HL-60 (cell line): Measurements from ENCODE around the gene PARP12.

Experiments
- DNase-seq, 2 experiments: peaks; one replicate each; pipeline ENCODE4 v3.0.0-alpha.2; 2010 to 2020; ENCODE audit warnings: low read depth in 1 of 2, low spot score in 1 of 2
- H3K27ac ChIP-seq: fragments of 250-450 bp; sonication (Bioruptor Pico); replicated peaks from 2 replicates; pipeline ENCODE4 v1.5.1; 2020; ENCODE audit warnings: mild to moderate bottlenecking, moderate library complexity
- H3K27me3 ChIP-seq: fragments of 250-450 bp; sonication (Bioruptor Pico); 2 replicates; pipeline ENCODE4 v1.5.1; 2021; ENCODE audit warnings: mild to moderate bottlenecking, moderate library complexity; ENCODE audit not compliant: insufficient read depth, poor library complexity, severe bottlenecking
- H3K4me3 ChIP-seq: replicated peaks from 2 replicates; pipeline ENCODE4 v1.5.1; 2011; ENCODE audit warnings: mild to moderate bottlenecking, control low read depth, low read length; ENCODE audit not compliant: insufficient read depth
- GABPA ChIP-seq: IDR thresholded peaks from 2 replicates; pipeline ENCODE4 v1.6.1; 2012; ENCODE audit warnings: low read depth
- POLR2AphosphoS5 ChIP-seq: IDR thresholded peaks from 2 replicates; pipeline ENCODE4 v1.6.1; 2012; ENCODE audit warnings: low read depth
- SPI1 ChIP-seq: IDR thresholded peaks from 2 replicates; pipeline ENCODE4 v1.6.1; 2012; ENCODE audit warnings: low read depth, mild to moderate bottlenecking, borderline replicate concordance
- TF ChIP-seq, protein P1 (sequence below): IDR thresholded peaks from 2 replicates; pipeline ENCODE4 v1.6.1; 2012; ENCODE audit warnings: low read depth; ENCODE audit not compliant: insufficient replicate concordance
- TF ChIP-seq, protein P2 (sequence below): IDR thresholded peaks from one replicate; pipeline ENCODE4 v1.5.1; 2011; ENCODE audit warnings: low read length, control low read depth, inconsistent platforms; ENCODE audit not compliant: insufficient read depth

The PARP12 gene

DNA sequence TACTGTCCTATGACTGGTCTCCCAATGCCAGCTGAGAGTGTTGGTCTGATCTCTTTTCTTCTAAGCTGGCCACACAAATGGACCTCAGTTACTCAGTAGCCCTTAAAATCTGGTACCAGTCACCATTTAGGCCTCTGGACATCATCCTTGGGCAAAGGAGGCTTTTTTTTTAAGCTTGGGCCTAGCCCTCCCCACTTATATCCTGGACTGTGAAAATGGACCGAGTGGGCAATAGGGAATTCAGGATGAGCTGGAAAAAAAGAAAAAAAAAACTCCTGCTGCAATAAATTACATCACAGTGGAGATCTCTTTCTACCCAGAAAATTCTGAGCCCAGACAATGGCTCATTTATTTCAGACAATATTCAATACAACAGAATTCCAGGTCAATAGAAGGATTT lies 68.4 kb downstream of the PARP12 start:
- Histone ChIP-seq H3K27me3 (no peaks in the 10 kb centered on the region), H3K27ac (no peak overlapping the region), H3K4me3 (no peak overlapping the region)
- TF ChIP-seq GABPA (no peak), SPI1 (no peak), POLR2AphosphoS5 (no peak)
- TF ChIP-seq, protein P1, sequence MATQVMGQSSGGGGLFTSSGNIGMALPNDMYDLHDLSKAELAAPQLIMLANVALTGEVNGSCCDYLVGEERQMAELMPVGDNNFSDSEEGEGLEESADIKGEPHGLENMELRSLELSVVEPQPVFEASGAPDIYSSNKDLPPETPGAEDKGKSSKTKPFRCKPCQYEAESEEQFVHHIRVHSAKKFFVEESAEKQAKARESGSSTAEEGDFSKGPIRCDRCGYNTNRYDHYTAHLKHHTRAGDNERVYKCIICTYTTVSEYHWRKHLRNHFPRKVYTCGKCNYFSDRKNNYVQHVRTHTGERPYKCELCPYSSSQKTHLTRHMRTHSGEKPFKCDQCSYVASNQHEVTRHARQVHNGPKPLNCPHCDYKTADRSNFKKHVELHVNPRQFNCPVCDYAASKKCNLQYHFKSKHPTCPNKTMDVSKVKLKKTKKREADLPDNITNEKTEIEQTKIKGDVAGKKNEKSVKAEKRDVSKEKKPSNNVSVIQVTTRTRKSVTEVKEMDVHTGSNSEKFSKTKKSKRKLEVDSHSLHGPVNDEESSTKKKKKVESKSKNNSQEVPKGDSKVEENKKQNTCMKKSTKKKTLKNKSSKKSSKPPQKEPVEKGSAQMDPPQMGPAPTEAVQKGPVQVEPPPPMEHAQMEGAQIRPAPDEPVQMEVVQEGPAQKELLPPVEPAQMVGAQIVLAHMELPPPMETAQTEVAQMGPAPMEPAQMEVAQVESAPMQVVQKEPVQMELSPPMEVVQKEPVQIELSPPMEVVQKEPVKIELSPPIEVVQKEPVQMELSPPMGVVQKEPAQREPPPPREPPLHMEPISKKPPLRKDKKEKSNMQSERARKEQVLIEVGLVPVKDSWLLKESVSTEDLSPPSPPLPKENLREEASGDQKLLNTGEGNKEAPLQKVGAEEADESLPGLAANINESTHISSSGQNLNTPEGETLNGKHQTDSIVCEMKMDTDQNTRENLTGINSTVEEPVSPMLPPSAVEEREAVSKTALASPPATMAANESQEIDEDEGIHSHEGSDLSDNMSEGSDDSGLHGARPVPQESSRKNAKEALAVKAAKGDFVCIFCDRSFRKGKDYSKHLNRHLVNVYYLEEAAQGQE, result no peak
- TF ChIP-seq, protein P2, sequence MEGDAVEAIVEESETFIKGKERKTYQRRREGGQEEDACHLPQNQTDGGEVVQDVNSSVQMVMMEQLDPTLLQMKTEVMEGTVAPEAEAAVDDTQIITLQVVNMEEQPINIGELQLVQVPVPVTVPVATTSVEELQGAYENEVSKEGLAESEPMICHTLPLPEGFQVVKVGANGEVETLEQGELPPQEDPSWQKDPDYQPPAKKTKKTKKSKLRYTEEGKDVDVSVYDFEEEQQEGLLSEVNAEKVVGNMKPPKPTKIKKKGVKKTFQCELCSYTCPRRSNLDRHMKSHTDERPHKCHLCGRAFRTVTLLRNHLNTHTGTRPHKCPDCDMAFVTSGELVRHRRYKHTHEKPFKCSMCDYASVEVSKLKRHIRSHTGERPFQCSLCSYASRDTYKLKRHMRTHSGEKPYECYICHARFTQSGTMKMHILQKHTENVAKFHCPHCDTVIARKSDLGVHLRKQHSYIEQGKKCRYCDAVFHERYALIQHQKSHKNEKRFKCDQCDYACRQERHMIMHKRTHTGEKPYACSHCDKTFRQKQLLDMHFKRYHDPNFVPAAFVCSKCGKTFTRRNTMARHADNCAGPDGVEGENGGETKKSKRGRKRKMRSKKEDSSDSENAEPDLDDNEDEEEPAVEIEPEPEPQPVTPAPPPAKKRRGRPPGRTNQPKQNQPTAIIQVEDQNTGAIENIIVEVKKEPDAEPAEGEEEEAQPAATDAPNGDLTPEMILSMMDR, result no peak
- no peak for DNase-seq

DNA sequence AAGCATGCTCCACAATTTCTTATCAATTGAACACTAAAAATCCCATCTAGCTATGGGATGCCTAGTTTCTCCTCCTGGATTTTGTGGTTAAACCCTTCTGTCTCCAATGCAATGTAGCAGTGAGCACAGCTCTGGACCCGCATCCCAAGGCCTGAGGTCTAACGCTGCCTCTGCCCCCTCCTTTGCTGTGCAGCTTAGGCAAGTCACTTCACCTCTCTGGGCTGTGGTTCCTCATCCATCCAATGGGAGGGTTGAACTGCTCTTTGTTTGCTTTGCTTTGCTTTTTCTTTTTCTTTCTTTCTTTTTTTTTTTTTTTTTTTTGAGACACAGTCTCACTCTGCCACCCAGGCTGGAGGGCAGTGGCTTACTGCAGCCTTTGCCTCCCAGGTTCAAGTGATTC lies 69.2 kb downstream of the PARP12 start:
- TF ChIP-seq GABPA, result no peak
- no peak for TF ChIP-seq POLR2AphosphoS5
- TF ChIP-seq, protein P1, result no peak
- no peak for TF ChIP-seq SPI1
- TF ChIP-seq, protein P2, result no peak
- Histone ChIP-seq H3K27me3 (no peaks in the 10 kb centered on the region), H3K4me3 (no peak overlapping the region), H3K27ac (no peak overlapping the region)
- no peak for DNase-seq

DNA sequence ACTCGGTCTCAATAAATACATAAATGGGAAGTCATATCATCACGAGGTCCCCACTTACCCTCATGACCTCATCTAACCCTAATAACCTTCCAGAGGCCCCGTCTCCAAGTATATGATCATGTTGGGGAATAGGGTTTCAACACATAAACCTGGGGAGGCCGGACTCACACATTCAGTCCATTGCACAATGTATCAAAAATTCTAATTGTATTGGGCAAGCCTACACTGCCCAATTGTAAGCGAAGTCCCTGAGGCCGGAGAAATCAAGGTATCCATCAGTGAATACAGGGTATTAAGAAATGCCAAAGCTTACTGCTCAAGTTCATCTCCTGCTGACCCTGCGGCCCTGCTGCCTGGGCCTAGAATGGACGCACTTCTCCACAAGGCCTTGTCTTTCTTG lies 69.6 kb downstream of the PARP12 start:
- TF ChIP-seq GABPA, result no peak
- H3K27ac ChIP-seq, result no peak overlapping the region
- no peak for DNase-seq

DNA sequence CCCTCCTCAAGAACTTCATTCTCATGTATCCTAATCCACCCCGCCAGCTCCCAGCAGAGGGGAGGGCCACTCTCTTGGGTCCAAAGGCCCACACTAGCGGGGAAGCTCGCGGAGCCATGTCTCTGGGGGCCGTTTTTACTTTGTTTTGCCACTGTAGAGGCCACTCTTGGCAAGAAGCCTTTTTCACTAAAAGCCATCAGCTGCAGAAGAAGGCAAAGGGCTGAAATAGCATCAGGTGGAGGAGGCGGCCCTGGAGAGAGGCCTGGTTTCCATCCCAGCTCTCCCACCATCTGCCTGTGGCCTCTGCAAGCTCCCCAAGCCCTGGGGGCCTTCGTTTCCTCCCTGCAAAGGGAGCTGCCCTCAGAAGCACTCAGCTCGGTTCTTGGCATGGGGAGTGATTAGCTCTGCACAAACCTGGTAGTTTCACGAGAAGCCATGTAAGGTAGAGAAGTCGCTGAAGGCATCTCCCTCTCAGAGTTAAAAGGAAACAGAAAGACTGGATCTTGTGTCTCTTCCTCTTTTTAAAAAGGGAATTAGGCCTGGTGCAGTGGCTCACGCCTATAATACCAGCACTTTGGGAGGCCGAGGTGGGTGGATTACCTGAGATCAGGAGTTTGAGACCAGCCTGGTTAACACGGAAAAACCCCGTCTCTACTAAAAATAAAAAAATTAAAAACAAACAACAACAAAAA lies 70.3 kb downstream of the PARP12 start:
- Histone ChIP-seq H3K27ac (no peak overlapping the region), H3K4me3 (no peak overlapping the region), H3K27me3 (no peaks in the 10 kb centered on the region)
- no peak for DNase-seq
- TF ChIP-seq POLR2AphosphoS5, result no peak
- peak; percentile 86 for TF ChIP-seq SPI1

More for the DNA sequence above, 69.6 kb downstream of the PARP12 start:
- no peaks in the 10 kb centered on the region for H3K27me3 ChIP-seq
- no peak overlapping the region for H3K4me3 ChIP-seq

DNA sequence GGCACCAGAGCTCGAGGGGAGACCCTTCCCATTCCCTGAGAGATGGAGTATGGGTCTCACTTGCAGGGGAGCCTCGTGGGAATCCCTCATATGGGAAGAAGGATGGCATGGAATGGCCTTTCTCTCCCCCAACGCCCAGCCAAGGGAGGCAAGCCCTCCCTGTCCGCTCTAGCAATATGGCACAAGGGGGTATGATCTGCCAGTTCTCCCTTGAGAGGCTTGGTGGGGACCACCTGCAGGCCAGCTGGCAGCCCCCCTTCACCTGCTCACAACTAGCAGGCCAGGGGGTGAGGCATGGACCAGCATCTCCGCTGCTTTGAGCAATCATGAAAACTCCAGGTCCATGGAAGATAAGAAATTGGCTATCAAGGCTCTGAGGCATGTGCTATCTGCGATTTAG lies 70.8 kb downstream of the PARP12 start:
- no peak for DNase-seq
- Histone ChIP-seq H3K4me3 (no peak overlapping the region), H3K27me3 (no peaks in the 10 kb centered on the region), H3K27ac (no peak overlapping the region)
- TF ChIP-seq SPI1 (no peak), GABPA (no peak), POLR2AphosphoS5 (no peak)
